ENCODE data around the gene ADH1B. TPM values are rescaled to one million over a fixed set of nuclear protein-coding genes. Genes with fewer than 3 reads are reported as not detected.
"Not testable (repeated sequence)": the region's sequence is repeated elsewhere in the genome, so short reads cannot be mapped to it uniquely, and the experiment has no call there.

Gene ADH1B
- total and polyA plus RNA-seq, 2 experiments from 2014 or later, result not detected

DNA sequence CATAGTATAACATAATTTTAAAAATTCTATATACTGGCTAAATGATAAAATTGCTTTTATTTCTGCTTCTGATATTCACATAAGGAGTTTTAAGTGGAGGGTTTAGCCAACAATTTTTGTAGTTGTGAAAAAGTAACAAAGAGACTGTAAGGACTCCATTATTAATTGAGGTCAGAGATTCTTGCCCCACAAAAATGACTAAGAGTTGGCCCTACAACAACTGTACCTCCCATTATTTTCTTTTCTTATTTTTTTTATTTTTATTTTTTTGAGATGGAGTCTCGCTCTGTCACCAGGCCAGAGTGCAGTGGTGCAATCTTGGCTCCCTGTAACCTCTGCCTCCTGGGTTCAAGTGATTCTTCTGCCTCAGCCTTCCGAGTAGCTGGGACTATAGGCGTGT, 9.4 kb upstream of the ADH1B start:
- no peaks in the 10 kb centered on the region for H3K27me3 ChIP-seq
- DNase-seq (ENCODE audit: low read depth in 1 of 2, low spot score in 1 of 2), result no peak
- H3K4me3 ChIP-seq, result no peak overlapping the region
- no peaks in the 10 kb centered on the region for H3K36me3 ChIP-seq
- no peaks in the 10 kb centered on the region for H3K9me3 ChIP-seq (ENCODE audit: low read depth)
- no peak overlapping the region for H3K27ac ChIP-seq
- H3K4me1 ChIP-seq (ENCODE audit: low read depth), result no peaks in the 10 kb centered on the region
- TF ChIP-seq, protein P1, sequence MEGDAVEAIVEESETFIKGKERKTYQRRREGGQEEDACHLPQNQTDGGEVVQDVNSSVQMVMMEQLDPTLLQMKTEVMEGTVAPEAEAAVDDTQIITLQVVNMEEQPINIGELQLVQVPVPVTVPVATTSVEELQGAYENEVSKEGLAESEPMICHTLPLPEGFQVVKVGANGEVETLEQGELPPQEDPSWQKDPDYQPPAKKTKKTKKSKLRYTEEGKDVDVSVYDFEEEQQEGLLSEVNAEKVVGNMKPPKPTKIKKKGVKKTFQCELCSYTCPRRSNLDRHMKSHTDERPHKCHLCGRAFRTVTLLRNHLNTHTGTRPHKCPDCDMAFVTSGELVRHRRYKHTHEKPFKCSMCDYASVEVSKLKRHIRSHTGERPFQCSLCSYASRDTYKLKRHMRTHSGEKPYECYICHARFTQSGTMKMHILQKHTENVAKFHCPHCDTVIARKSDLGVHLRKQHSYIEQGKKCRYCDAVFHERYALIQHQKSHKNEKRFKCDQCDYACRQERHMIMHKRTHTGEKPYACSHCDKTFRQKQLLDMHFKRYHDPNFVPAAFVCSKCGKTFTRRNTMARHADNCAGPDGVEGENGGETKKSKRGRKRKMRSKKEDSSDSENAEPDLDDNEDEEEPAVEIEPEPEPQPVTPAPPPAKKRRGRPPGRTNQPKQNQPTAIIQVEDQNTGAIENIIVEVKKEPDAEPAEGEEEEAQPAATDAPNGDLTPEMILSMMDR (IDR thresholded peaks at IDR 0.05; ENCODE audit: low read depth, low read length), result no peak

DNA sequence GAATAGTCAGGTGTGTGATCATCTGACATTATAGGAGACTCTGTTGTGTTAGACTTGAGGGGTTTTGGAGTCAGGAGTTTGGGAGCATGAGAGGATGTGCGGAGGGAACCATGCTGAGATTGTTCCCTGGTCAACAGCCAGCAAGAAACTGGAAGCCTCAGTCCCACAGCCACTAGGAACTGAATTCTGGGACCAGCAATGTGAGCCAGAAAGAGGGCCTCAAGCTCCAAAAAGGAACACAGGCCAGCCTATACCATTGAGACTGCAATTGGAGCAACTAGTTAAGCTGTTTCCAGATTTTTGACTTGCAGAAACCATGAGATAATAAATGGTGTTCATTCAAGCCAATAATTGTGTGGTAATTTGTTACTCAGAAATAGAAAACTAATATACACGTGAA, 8.7 kb upstream of the ADH1B start:
- no peaks in the 10 kb centered on the region for H3K4me1 ChIP-seq (ENCODE audit: low read depth)
- no peak overlapping the region for H3K27ac ChIP-seq
- no peak for DNase-seq (ENCODE audit: low read depth in 1 of 2, low spot score in 1 of 2)
- no peaks in the 10 kb centered on the region for H3K27me3 ChIP-seq
- TF ChIP-seq, protein P1 (IDR thresholded peaks at IDR 0.05; ENCODE audit: low read depth, low read length), result no peak
- no peak overlapping the region for H3K4me3 ChIP-seq
- no peaks in the 10 kb centered on the region for H3K36me3 ChIP-seq
- no peaks in the 10 kb centered on the region for H3K9me3 ChIP-seq (ENCODE audit: low read depth)

DNA sequence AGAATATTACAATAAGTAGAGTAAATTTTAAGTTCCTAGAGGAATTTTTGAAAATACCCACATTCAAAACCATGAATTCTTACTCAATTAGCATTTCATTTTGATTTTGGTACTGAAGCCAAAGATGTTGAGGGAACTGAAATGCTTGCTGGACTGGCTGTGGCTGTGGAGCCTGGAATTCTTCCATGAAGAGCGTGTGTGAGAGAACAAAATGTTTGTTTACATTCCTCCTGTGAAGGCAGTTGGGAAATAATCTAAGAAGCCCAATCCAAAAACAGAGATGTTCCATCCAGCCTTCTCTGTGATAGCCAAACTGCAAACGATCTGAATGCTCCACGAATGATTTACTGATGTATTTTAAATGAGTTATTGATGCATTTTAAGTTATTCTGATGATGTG, 3.8 kb upstream of the ADH1B start:
- TF ChIP-seq, protein P1 (IDR thresholded peaks at IDR 0.05; ENCODE audit: low read depth, low read length), result no peak
- no peaks in the 10 kb centered on the region for H3K27me3 ChIP-seq
- peak in 1 of 2 donors; percentile 95 for DNase-seq (ENCODE audit: low read depth in 1 of 2, low spot score in 1 of 2)
- no peak overlapping the region for H3K27ac ChIP-seq
- H3K4me3 ChIP-seq, result no peak overlapping the region
- no peaks in the 10 kb centered on the region for H3K9me3 ChIP-seq (ENCODE audit: low read depth)
- no peaks in the 10 kb centered on the region for H3K4me1 ChIP-seq (ENCODE audit: low read depth)
- H3K36me3 ChIP-seq, result no peaks in the 10 kb centered on the region

DNA sequence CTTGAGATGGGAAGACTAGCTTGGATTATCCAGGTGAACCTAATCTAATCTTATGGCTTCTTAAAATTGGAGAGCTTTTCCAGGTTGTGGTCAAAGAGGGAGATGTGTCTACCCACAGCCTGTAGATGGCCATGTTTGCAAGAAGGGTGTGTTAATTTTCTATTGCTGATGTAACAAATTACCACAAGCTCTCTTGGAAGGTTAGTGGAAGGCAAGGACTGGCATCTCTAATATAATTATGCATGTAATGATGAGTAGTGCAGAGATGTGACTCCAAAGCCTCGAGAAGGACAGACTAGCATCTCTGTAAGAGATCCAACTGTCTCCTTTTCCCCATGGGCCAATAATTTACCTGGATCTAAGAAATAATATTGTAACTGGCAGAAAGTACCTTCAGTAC, 3.2 kb upstream of the ADH1B start:
- H3K36me3 ChIP-seq, result no peaks in the 10 kb centered on the region
- H3K27ac ChIP-seq, result no peak overlapping the region
- no peaks in the 10 kb centered on the region for H3K4me1 ChIP-seq (ENCODE audit: low read depth)
- peak in 1 of 2 donors; percentile 17 for DNase-seq (ENCODE audit: low read depth in 1 of 2, low spot score in 1 of 2)
- TF ChIP-seq, protein P1 (IDR thresholded peaks at IDR 0.05; ENCODE audit: low read depth, low read length), result no peak
- no peaks in the 10 kb centered on the region for H3K27me3 ChIP-seq
- no peaks in the 10 kb centered on the region for H3K9me3 ChIP-seq (ENCODE audit: low read depth)
- H3K4me3 ChIP-seq, result no peak overlapping the region

DNA sequence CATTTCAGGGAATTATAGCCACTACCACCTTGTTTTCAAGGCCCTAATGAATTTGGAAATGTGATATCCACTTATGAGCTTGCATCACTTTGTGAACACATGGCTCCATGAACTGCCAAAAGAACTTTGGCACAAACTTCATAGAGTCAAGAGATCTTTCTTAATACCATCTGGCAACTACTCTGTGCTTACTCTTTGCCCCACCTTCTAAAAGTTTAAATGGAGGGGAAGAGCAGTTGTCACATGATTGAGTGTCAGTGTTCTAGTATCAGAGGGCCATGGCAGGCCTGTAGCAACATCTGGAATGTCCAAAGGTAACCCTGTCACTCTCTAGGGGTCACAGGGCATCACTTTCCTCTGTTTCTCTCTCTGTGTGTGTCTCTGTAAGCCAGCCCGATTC, 2.6 kb upstream of the ADH1B start:
- TF ChIP-seq, protein P1 (IDR thresholded peaks at IDR 0.05; ENCODE audit: low read depth, low read length), result no peak
- Histone ChIP-seq H3K9me3 (ENCODE audit: low read depth) (no peaks in the 10 kb centered on the region), H3K4me3 (no peak overlapping the region), H3K4me1 (ENCODE audit: low read depth) (no peaks in the 10 kb centered on the region), H3K27ac (no peak overlapping the region), H3K36me3 (no peaks in the 10 kb centered on the region), H3K27me3 (no peaks in the 10 kb centered on the region)
- peak in 1 of 2 donors; percentile 87 for DNase-seq (ENCODE audit: low read depth in 1 of 2, low spot score in 1 of 2)

DNA sequence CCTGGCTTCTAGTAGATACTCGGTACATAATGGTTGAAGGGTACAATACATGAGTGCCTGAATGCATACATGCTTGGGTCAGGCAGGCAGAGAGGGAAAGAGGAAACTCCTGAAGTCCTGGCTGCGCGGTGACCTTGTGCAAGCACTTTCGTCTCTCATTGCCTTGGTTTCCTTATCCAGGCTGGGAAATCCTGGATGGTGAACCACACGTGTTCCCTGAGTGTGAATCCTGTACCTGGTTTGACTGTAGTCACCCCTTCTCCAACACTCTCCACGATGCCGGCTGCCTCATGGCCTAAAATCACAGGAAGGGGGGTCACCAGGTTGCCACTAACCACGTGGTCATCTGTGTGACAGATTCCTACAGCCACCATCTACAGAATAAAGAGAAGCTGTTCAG, 3.4 kb downstream of the ADH1B start:
- H3K27me3 ChIP-seq, H3K27ac ChIP-seq, H3K4me3 ChIP-seq: not testable (repeated sequence)

More for the DNA sequence above, 3.4 kb downstream of the ADH1B start:
- not testable (repeated sequence) for H3K36me3 ChIP-seq; DNase-seq (ENCODE audit: low read depth in 1 of 2, low spot score in 1 of 2); H3K4me1 ChIP-seq (ENCODE audit: low read depth); H3K9me3 ChIP-seq (ENCODE audit: low read depth)

All from cardiac muscle cell (in vitro differentiated cells and primary cell).